ENCODE measurements around the gene NRF1. TPM values are rescaled to one million over a fixed set of nuclear protein-coding genes. Genes with fewer than 3 reads are reported as not detected.

NRF1 gene
- polyA plus RNA-seq, 2 donors = 4.7 to 5.7 TPM

- H3K4me3 ChIP-seq (ENCODE audit: low read depth in 1 of 2, low read length in 2 of 2) = no peak overlapping the region
- 79 to 82% methylated on average over 8 of the region's 8 CpGs for WGBS, 2 donors
- no peaks in the 10 kb centered on the region for H3K9me3 ChIP-seq (ENCODE audit: control insufficient read depth in 2 of 2, insufficient read depth in 1 of 2, low read depth in 1 of 2, low read length in 1 of 2)
These were observed 6.6 kb upstream of the NRF1 start for GRCh38 chr7:129604713-129605437.

GRCh38 chr7:129605960-129606614, 5.4 kb upstream of the NRF1 start:
- no peaks in the 10 kb centered on the region for H3K9me3 ChIP-seq (ENCODE audit: control insufficient read depth in 2 of 2, insufficient read depth in 1 of 2, low read depth in 1 of 2, low read length in 1 of 2)
- H3K4me3 ChIP-seq (ENCODE audit: low read depth in 1 of 2, low read length in 2 of 2) = no peak overlapping the region
- H3K36me3 ChIP-seq (ENCODE audit: control insufficient read depth in 2 of 2, insufficient read depth in 2 of 2, low read length in 1 of 2) = peaks cover 0 to 2% of the 10 kb centered on the region in 2 donors
- no peaks in the 10 kb centered on the region for H3K4me1 ChIP-seq (ENCODE audit: control insufficient read depth in 2 of 2, insufficient read depth in 2 of 2, low read length in 1 of 2)
- 85% methylated on average over 6 of the region's 6 CpGs for WGBS, 2 donors
- no peaks in the 10 kb centered on the region for H3K27me3 ChIP-seq (ENCODE audit: control insufficient read depth in 1 of 2, insufficient read depth in 2 of 2, low read length in 2 of 2)
- no peak overlapping the region for H3K27ac ChIP-seq (ENCODE audit: low read depth in 2 of 2, low read length in 1 of 2)

More at GRCh38 chr7:129604713-129605437, 6.6 kb upstream of the NRF1 start:
- H3K27me3 ChIP-seq (ENCODE audit: control insufficient read depth in 1 of 2, insufficient read depth in 2 of 2, low read length in 2 of 2) = no peaks in the 10 kb centered on the region
- H3K4me1 ChIP-seq (ENCODE audit: control insufficient read depth in 2 of 2, insufficient read depth in 2 of 2, low read length in 1 of 2) = no peaks in the 10 kb centered on the region
- H3K27ac ChIP-seq (ENCODE audit: low read depth in 2 of 2, low read length in 1 of 2) = no peak overlapping the region
- H3K36me3 ChIP-seq (ENCODE audit: control insufficient read depth in 2 of 2, insufficient read depth in 2 of 2, low read length in 1 of 2) = peaks cover 0 to 2% of the 10 kb centered on the region in 2 donors

- no peaks in the 10 kb centered on the region for H3K4me1 ChIP-seq (ENCODE audit: control insufficient read depth in 2 of 2, insufficient read depth in 2 of 2, low read length in 1 of 2)
- H3K36me3 ChIP-seq (ENCODE audit: control insufficient read depth in 2 of 2, insufficient read depth in 2 of 2, low read length in 1 of 2) = peaks cover 0 to 2% of the 10 kb centered on the region in 2 donors
- no peak overlapping the region for H3K27ac ChIP-seq (ENCODE audit: low read depth in 2 of 2, low read length in 1 of 2)
- no peak overlapping the region for H3K4me3 ChIP-seq (ENCODE audit: low read depth in 1 of 2, low read length in 2 of 2)
- H3K9me3 ChIP-seq (ENCODE audit: control insufficient read depth in 2 of 2, insufficient read depth in 1 of 2, low read depth in 1 of 2, low read length in 1 of 2) = no peaks in the 10 kb centered on the region
- WGBS, 2 donors = 69 to 74% methylated on average over 7 of the region's 7 CpGs
- H3K27me3 ChIP-seq (ENCODE audit: control insufficient read depth in 1 of 2, insufficient read depth in 2 of 2, low read length in 2 of 2) = no peaks in the 10 kb centered on the region
These were observed 4.7 kb upstream of the NRF1 start for GRCh38 chr7:129606803-129607202.

GRCh38 chr7:129607471-129608120, 3.9 kb upstream of the NRF1 start:
- Histone ChIP-seq H3K9me3 (ENCODE audit: control insufficient read depth in 2 of 2, insufficient read depth in 1 of 2, low read depth in 1 of 2, low read length in 1 of 2) (no peaks in the 10 kb centered on the region), H3K4me3 (ENCODE audit: low read depth in 1 of 2, low read length in 2 of 2) (no peak overlapping the region), H3K27me3 (ENCODE audit: control insufficient read depth in 1 of 2, insufficient read depth in 2 of 2, low read length in 2 of 2) (no peaks in the 10 kb centered on the region), H3K27ac (ENCODE audit: low read depth in 2 of 2, low read length in 1 of 2) (no peak overlapping the region), H3K36me3 (ENCODE audit: control insufficient read depth in 2 of 2, insufficient read depth in 2 of 2, low read length in 1 of 2) (peaks cover 0 to 2% of the 10 kb centered on the region in 2 donors), H3K4me1 (ENCODE audit: control insufficient read depth in 2 of 2, insufficient read depth in 2 of 2, low read length in 1 of 2) (no peaks in the 10 kb centered on the region)
- 80% methylated on average over 7 of the region's 7 CpGs for WGBS, 2 donors

- 95% methylated on average over 2 of the region's 2 CpGs for WGBS, 2 donors
- Histone ChIP-seq H3K4me3 (ENCODE audit: low read depth in 1 of 2, low read length in 2 of 2) (no peak overlapping the region), H3K9me3 (ENCODE audit: control insufficient read depth in 2 of 2, insufficient read depth in 1 of 2, low read depth in 1 of 2, low read length in 1 of 2) (no peaks in the 10 kb centered on the region), H3K36me3 (ENCODE audit: control insufficient read depth in 2 of 2, insufficient read depth in 2 of 2, low read length in 1 of 2) (peaks cover 0 to 2% of the 10 kb centered on the region in 2 donors), H3K4me1 (ENCODE audit: control insufficient read depth in 2 of 2, insufficient read depth in 2 of 2, low read length in 1 of 2) (no peaks in the 10 kb centered on the region), H3K27ac (ENCODE audit: low read depth in 2 of 2, low read length in 1 of 2) (no peak overlapping the region), H3K27me3 (ENCODE audit: control insufficient read depth in 1 of 2, insufficient read depth in 2 of 2, low read length in 2 of 2) (no peaks in the 10 kb centered on the region)
These were observed 1.9 kb upstream of the NRF1 start for GRCh38 chr7:129609666-129610065.

- H3K27me3 ChIP-seq (ENCODE audit: control insufficient read depth in 1 of 2, insufficient read depth in 2 of 2, low read length in 2 of 2) = no peaks in the 10 kb centered on the region
- WGBS, 2 donors = 10 to 12% methylated on average over 17 of the region's 17 CpGs
- H3K9me3 ChIP-seq (ENCODE audit: control insufficient read depth in 2 of 2, insufficient read depth in 1 of 2, low read depth in 1 of 2, low read length in 1 of 2) = no peaks in the 10 kb centered on the region
- peaks cover 0 to 2% of the 10 kb centered on the region in 2 donors for H3K36me3 ChIP-seq (ENCODE audit: control insufficient read depth in 2 of 2, insufficient read depth in 2 of 2, low read length in 1 of 2)
- no peaks in the 10 kb centered on the region for H3K4me1 ChIP-seq (ENCODE audit: control insufficient read depth in 2 of 2, insufficient read depth in 2 of 2, low read length in 1 of 2)
- peak overlapping the region; percentile 87 to 97 for H3K4me3 ChIP-seq (ENCODE audit: low read depth in 1 of 2, low read length in 2 of 2)
- peak overlapping the region; percentile 97 to 99 for H3K27ac ChIP-seq (ENCODE audit: low read depth in 2 of 2, low read length in 1 of 2)
These were observed 743 bp upstream of the NRF1 start for GRCh38 chr7:129610709-129611245.

GRCh38 chr7:129612112-129613015, 844 bp downstream of the NRF1 start:
- Histone ChIP-seq H3K36me3 (ENCODE audit: control insufficient read depth in 2 of 2, insufficient read depth in 2 of 2, low read length in 1 of 2) (peaks cover 0 to 2% of the 10 kb centered on the region in 2 donors), H3K4me1 (ENCODE audit: control insufficient read depth in 2 of 2, insufficient read depth in 2 of 2, low read length in 1 of 2) (no peaks in the 10 kb centered on the region), H3K27ac (ENCODE audit: low read depth in 2 of 2, low read length in 1 of 2) (peak overlapping the region; percentile 97 to 99), H3K4me3 (ENCODE audit: low read depth in 1 of 2, low read length in 2 of 2) (peak overlapping the region; percentile 87 to 97), H3K9me3 (ENCODE audit: control insufficient read depth in 2 of 2, insufficient read depth in 1 of 2, low read depth in 1 of 2, low read length in 1 of 2) (no peaks in the 10 kb centered on the region), H3K27me3 (ENCODE audit: control insufficient read depth in 1 of 2, insufficient read depth in 2 of 2, low read length in 2 of 2) (no peaks in the 10 kb centered on the region)
- 0% methylated on average over 52 to 64 of the region's 64 CpGs for WGBS, 2 donors

GRCh38 chr7:129613016-129613337, 1.5 kb downstream of the NRF1 start:
- Histone ChIP-seq H3K9me3 (ENCODE audit: control insufficient read depth in 2 of 2, insufficient read depth in 1 of 2, low read depth in 1 of 2, low read length in 1 of 2) (no peaks in the 10 kb centered on the region), H3K27ac (ENCODE audit: low read depth in 2 of 2, low read length in 1 of 2) (peak overlapping the region in 1 of 2 donors; percentile 53), H3K4me3 (ENCODE audit: low read depth in 1 of 2, low read length in 2 of 2) (peak overlapping the region; percentile 7 to 87), H3K36me3 (ENCODE audit: control insufficient read depth in 2 of 2, insufficient read depth in 2 of 2, low read length in 1 of 2) (no peaks in the 10 kb centered on the region), H3K27me3 (ENCODE audit: control insufficient read depth in 1 of 2, insufficient read depth in 2 of 2, low read length in 2 of 2) (no peaks in the 10 kb centered on the region), H3K4me1 (ENCODE audit: control insufficient read depth in 2 of 2, insufficient read depth in 2 of 2, low read length in 1 of 2) (no peaks in the 10 kb centered on the region)
- 17% methylated on average over 5 of the region's 5 CpGs for WGBS, 2 donors

- WGBS, 2 donors = 54 to 74% methylated on average over 1 of the region's 1 CpG
- H3K36me3 ChIP-seq (ENCODE audit: control insufficient read depth in 2 of 2, insufficient read depth in 2 of 2, low read length in 1 of 2) = no peaks in the 10 kb centered on the region
- no peaks in the 10 kb centered on the region for H3K4me1 ChIP-seq (ENCODE audit: control insufficient read depth in 2 of 2, insufficient read depth in 2 of 2, low read length in 1 of 2)
- H3K4me3 ChIP-seq (ENCODE audit: low read depth in 1 of 2, low read length in 2 of 2) = no peak overlapping the region
- no peak overlapping the region for H3K27ac ChIP-seq (ENCODE audit: low read depth in 2 of 2, low read length in 1 of 2)
- no peaks in the 10 kb centered on the region for H3K27me3 ChIP-seq (ENCODE audit: control insufficient read depth in 1 of 2, insufficient read depth in 2 of 2, low read length in 2 of 2)
- no peaks in the 10 kb centered on the region for H3K9me3 ChIP-seq (ENCODE audit: control insufficient read depth in 2 of 2, insufficient read depth in 1 of 2, low read depth in 1 of 2, low read length in 1 of 2)
These were observed 3.5 kb downstream of the NRF1 start for GRCh38 chr7:129615018-129615417.

All from esophagus (tissue), 2 donors.